HEK293 (cell line): ENCODE data around the gene CLPSL2.
A peak's percentile ranks its signal among the peaks of the same experiment; 100 is the strongest.

Experiments
- CTCF ChIA-PET: fragments of 350-600 bp; formaldehyde crosslinking; extraction: SDS; loops from one replicate; lab custom pipeline; 2021; ENCODE audit warnings: antibody characterized with exemption; lab: Yijun Ruan, JAX
- POLR2A ChIA-PET: fragments of 300-600 bp; formaldehyde crosslinking; extraction: SDS; loops from one replicate; lab custom pipeline; 2020; ENCODE audit warnings: antibody characterized with exemption, inconsistent platforms; lab: Yijun Ruan, JAX
- H3K27ac ChIP-seq: fragments of 200-500 bp; sonication (Bioruptor generic); 2 replicates; pipeline ENCODE4 v1.5.1; 2014; ENCODE audit warnings: low read depth, low read length, control low read depth, inconsistent platforms; ENCODE audit errors: extremely low read depth
- H3K36me3 ChIP-seq, 2 experiments: fragments of 200-500 bp in 1 of 2; sonication (Bioruptor generic) in 1 of 2; 1 replicate in 1 of 2; 2 replicates in 1 of 2; pipeline ENCODE4 v1.5.1; 2014 to 2017; ENCODE audit warnings: inconsistent platforms in 2 of 2, low read length in 2 of 2; ENCODE audit not compliant: control insufficient read depth in 2 of 2, insufficient read depth in 1 of 2
- H3K4me1 ChIP-seq: fragments of 200-500 bp; sonication (Bioruptor generic); 2 replicates; pipeline ENCODE4 v1.5.1; 2014; ENCODE audit warnings: mild to moderate bottlenecking, low read length, inconsistent platforms; ENCODE audit not compliant: control insufficient read depth, insufficient read depth
- H3K4me3 ChIP-seq: 2 replicates; pipeline ENCODE4 v1.5.1; 2011; ENCODE audit warnings: low read depth, mild to moderate bottlenecking, control low read depth, low read length, moderate library complexity
- H3K9me3 ChIP-seq: fragments of 200-500 bp; sonication (Bioruptor generic); 2 replicates; pipeline ENCODE4 v1.5.1; 2014; ENCODE audit warnings: low read depth, low read length, inconsistent platforms; ENCODE audit not compliant: control insufficient read depth, insufficient read depth
- GLIS2 ChIP-seq: fragments of 450-650 bp; formaldehyde crosslinking; IDR thresholded peaks from 2 replicates; pipeline ENCODE4 v1.5.1; 2016; ENCODE audit warnings: missing biosample characterization, missing genetic modification characterization
- HOXA7 ChIP-seq: sonication (generic); formaldehyde crosslinking; IDR thresholded peaks from 2 replicates; pipeline ENCODE4 v1.8.1; 2022; ENCODE audit warnings: missing genetic modification reagents, borderline replicate concordance
- SCRT2 ChIP-seq: fragments of 450-650 bp; formaldehyde crosslinking; IDR thresholded peaks from 2 replicates; pipeline ENCODE4 v1.5.1; 2016; ENCODE audit warnings: missing biosample characterization, missing genetic modification characterization
- TCF7L2 ChIP-seq: IDR thresholded peaks from 2 replicates; pipeline ENCODE4 v1.6.1; 2011; ENCODE audit warnings: low read depth, mild to moderate bottlenecking, inconsistent platforms, low read length, moderate library complexity, borderline replicate concordance
- ZNF202 ChIP-seq: fragments of 450-650 bp; formaldehyde crosslinking; IDR thresholded peaks from 2 replicates; pipeline ENCODE4 v1.5.1; 2016; ENCODE audit warnings: missing biosample characterization, missing genetic modification characterization, borderline replicate concordance
- ZNF366 ChIP-seq: fragments of 450-650 bp; formaldehyde crosslinking; conservative IDR thresholded peaks from 2 replicates; pipeline ENCODE4 v1.5.1; 2016; ENCODE audit warnings: missing biosample characterization, missing genetic modification characterization
- ZNF501 ChIP-seq: fragments of 450-650 bp; formaldehyde crosslinking; IDR thresholded peaks from 2 replicates; pipeline ENCODE4 v1.5.1; 2016; ENCODE audit warnings: missing biosample characterization, missing genetic modification characterization
- ZNF544 ChIP-seq: fragments of 450-650 bp; formaldehyde crosslinking; IDR thresholded peaks from 2 replicates; pipeline ENCODE4 v1.5.0; 2017; ENCODE audit warnings: missing biosample characterization, missing genetic modification characterization
- ZNF549 ChIP-seq: fragments of 450-650 bp; IDR thresholded peaks from 2 replicates; pipeline ENCODE4 v1.5.1; 2018; ENCODE audit warnings: missing biosample characterization, missing genetic modification characterization, mild to moderate bottlenecking, inconsistent platforms, moderate library complexity
- ZNF555 ChIP-seq: fragments of 450-650 bp; formaldehyde crosslinking; conservative IDR thresholded peaks from 2 replicates; pipeline ENCODE4 v1.5.1; 2017; ENCODE audit warnings: missing biosample characterization, mild to moderate bottlenecking, missing genetic modification characterization, inconsistent platforms
- ZNF600 ChIP-seq: fragments of 450-650 bp; formaldehyde crosslinking; IDR thresholded peaks from 2 replicates; pipeline ENCODE4 v1.5.1; 2016; ENCODE audit warnings: missing biosample characterization, missing genetic modification characterization
- TF ChIP-seq, protein P1 (sequence below): fragments of 450-650 bp; formaldehyde crosslinking; IDR thresholded peaks from 2 replicates; pipeline ENCODE4 v1.5.1; 2016; ENCODE audit warnings: missing biosample characterization, missing genetic modification characterization
- TF ChIP-seq, protein P2 (sequence below): fragments of 450-650 bp; formaldehyde crosslinking; IDR thresholded peaks from 2 replicates; pipeline ENCODE4 v1.5.1; 2017; ENCODE audit warnings: missing biosample characterization, missing genetic modification characterization
- TF ChIP-seq, protein P3 (sequence below): fragments of 450-650 bp; formaldehyde crosslinking; IDR thresholded peaks from 2 replicates; pipeline ENCODE4 v1.5.1; 2017; ENCODE audit warnings: missing biosample characterization, missing genetic modification characterization
- TF ChIP-seq, protein P4 (sequence below): fragments of 450-650 bp; formaldehyde crosslinking; IDR thresholded peaks from 2 replicates; pipeline ENCODE4 v1.5.1; 2016; ENCODE audit warnings: missing biosample characterization, missing genetic modification characterization
- TF ChIP-seq, protein P5 (sequence below): fragments of 450-650 bp; IDR thresholded peaks from 2 replicates; pipeline ENCODE4 v1.5.1; 2018; ENCODE audit warnings: missing biosample characterization, missing genetic modification characterization
- TF ChIP-seq, protein P6 (sequence below): fragments of 450-650 bp; formaldehyde crosslinking; IDR thresholded peaks from 2 replicates; pipeline ENCODE4 v1.5.1; 2016; ENCODE audit warnings: missing biosample characterization, missing genetic modification characterization
- TF ChIP-seq, protein P7 (sequence below): fragments of 450-650 bp; formaldehyde crosslinking; IDR thresholded peaks from 2 replicates; pipeline ENCODE4 v1.5.1; 2017; ENCODE audit warnings: missing biosample characterization, missing genetic modification characterization
- TF ChIP-seq, protein P8 (sequence below): fragments of 450-650 bp; formaldehyde crosslinking; IDR thresholded peaks from 2 replicates; pipeline ENCODE4 v1.5.1; 2016; ENCODE audit warnings: missing biosample characterization, missing genetic modification characterization

Gene CLPSL2, protein sequence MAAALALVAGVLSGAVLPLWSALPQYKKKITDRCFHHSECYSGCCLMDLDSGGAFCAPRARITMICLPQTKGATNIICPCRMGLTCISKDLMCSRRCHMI

DNA sequence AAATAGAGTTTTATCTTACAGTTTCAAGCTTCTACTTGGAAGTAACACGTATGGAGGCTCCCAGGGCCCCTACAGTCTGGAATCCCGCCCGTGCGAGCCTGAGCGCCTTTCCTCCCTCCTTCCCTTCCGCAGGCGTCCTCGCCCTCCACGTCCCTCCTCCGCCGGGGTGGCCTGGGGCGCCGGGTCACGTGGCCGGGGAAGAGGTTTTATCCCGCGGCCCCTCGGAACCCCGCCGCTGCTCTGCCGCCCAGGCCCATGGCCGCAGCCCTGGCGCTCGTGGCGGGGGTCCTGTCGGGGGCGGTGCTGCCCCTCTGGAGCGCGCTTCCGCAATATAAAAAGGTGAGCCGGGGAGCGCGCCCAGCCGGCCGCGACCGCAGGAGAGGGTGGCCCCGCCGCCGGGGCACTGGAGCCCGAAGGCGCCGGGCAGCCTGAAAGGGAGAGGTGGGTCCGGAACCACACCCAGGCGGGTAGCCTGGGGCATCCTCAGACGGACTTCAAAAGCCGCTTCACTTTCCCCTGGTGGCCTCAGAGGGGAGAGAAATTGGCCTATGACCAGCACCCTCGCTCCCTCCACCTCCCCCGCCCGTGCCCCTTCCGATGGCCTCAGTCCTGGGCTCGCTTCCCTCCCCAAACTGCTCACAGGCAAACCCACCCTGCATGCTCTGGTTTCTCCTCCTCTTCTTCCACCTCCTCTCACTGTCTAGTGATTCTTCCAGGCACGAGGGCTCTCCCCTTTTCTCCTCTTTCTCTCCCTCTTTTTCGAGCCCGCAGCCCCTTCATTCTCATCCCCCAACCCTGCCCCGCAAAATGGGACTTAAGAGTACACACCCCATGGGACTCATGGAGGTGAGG is at the start of gene CLPSL2:
Gene CLPSL2 (plus strand): TSS at position 235 of the 852 bp plus-strand sequence. CDS start 21 bp downstream, at position 256.
- Histone ChIP-seq H3K36me3 (no peaks in the 10 kb centered on the region), H3K4me1 (no peaks in the 10 kb centered on the region), H3K9me3 (no peaks in the 10 kb centered on the region), H3K27ac (peak within 1 kb of the TSS; percentile 48; the same call in 1 of the 2 replicates), H3K4me3 (peak within 1 kb of the TSS; percentile 42)
- POLR2A ChIA-PET, result no interaction called here
- CTCF ChIA-PET, result no interaction called here
- TF ChIP-seq, protein P1, sequence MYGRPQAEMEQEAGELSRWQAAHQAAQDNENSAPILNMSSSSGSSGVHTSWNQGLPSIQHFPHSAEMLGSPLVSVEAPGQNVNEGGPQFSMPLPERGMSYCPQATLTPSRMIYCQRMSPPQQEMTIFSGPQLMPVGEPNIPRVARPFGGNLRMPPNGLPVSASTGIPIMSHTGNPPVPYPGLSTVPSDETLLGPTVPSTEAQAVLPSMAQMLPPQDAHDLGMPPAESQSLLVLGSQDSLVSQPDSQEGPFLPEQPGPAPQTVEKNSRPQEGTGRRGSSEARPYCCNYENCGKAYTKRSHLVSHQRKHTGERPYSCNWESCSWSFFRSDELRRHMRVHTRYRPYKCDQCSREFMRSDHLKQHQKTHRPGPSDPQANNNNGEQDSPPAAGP, result no peak
- TF ChIP-seq, protein P2, sequence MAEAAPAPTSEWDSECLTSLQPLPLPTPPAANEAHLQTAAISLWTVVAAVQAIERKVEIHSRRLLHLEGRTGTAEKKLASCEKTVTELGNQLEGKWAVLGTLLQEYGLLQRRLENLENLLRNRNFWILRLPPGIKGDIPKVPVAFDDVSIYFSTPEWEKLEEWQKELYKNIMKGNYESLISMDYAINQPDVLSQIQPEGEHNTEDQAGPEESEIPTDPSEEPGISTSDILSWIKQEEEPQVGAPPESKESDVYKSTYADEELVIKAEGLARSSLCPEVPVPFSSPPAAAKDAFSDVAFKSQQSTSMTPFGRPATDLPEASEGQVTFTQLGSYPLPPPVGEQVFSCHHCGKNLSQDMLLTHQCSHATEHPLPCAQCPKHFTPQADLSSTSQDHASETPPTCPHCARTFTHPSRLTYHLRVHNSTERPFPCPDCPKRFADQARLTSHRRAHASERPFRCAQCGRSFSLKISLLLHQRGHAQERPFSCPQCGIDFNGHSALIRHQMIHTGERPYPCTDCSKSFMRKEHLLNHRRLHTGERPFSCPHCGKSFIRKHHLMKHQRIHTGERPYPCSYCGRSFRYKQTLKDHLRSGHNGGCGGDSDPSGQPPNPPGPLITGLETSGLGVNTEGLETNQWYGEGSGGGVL (tag by site-specific recombination), result peak; percentile 83
- TF ChIP-seq HOXA7 (CRISPR knock-in tag) (no peak), ZNF366 (tag by site-specific recombination) (peak; percentile 83), ZNF202 (tag by site-specific recombination) (no peak), TCF7L2 (no peak), ZNF600 (tag by site-specific recombination) (0 out of 2 replicates have a peak, but pooled peaks have one; percentile 43), ZNF544 (no peak), ZNF549 (no peak), GLIS2 (peak; percentile 81), ZNF555 (no peak), ZNF501 (peak; percentile 29; the same call in 1 of the 2 replicates), SCRT2 (tag by site-specific recombination) (no peak)
- TF ChIP-seq, protein P3, sequence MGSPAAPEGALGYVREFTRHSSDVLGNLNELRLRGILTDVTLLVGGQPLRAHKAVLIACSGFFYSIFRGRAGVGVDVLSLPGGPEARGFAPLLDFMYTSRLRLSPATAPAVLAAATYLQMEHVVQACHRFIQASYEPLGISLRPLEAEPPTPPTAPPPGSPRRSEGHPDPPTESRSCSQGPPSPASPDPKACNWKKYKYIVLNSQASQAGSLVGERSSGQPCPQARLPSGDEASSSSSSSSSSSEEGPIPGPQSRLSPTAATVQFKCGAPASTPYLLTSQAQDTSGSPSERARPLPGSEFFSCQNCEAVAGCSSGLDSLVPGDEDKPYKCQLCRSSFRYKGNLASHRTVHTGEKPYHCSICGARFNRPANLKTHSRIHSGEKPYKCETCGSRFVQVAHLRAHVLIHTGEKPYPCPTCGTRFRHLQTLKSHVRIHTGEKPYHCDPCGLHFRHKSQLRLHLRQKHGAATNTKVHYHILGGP (tag by site-specific recombination), result no peak
- TF ChIP-seq, protein P4, sequence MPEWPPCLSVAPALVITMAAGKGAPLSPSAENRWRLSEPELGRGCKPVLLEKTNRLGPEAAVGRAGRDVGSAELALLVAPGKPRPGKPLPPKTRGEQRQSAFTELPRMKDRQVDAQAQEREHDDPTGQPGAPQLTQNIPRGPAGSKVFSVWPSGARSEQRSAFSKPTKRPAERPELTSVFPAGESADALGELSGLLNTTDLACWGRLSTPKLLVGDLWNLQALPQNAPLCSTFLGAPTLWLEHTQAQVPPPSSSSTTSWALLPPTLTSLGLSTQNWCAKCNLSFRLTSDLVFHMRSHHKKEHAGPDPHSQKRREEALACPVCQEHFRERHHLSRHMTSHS (tag by site-specific recombination), result no peak
- TF ChIP-seq, protein P5, sequence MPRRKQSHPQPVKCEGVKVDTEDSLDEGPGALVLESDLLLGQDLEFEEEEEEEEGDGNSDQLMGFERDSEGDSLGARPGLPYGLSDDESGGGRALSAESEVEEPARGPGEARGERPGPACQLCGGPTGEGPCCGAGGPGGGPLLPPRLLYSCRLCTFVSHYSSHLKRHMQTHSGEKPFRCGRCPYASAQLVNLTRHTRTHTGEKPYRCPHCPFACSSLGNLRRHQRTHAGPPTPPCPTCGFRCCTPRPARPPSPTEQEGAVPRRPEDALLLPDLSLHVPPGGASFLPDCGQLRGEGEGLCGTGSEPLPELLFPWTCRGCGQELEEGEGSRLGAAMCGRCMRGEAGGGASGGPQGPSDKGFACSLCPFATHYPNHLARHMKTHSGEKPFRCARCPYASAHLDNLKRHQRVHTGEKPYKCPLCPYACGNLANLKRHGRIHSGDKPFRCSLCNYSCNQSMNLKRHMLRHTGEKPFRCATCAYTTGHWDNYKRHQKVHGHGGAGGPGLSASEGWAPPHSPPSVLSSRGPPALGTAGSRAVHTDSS (tag by site-specific recombination), result no peak
- TF ChIP-seq, protein P6, sequence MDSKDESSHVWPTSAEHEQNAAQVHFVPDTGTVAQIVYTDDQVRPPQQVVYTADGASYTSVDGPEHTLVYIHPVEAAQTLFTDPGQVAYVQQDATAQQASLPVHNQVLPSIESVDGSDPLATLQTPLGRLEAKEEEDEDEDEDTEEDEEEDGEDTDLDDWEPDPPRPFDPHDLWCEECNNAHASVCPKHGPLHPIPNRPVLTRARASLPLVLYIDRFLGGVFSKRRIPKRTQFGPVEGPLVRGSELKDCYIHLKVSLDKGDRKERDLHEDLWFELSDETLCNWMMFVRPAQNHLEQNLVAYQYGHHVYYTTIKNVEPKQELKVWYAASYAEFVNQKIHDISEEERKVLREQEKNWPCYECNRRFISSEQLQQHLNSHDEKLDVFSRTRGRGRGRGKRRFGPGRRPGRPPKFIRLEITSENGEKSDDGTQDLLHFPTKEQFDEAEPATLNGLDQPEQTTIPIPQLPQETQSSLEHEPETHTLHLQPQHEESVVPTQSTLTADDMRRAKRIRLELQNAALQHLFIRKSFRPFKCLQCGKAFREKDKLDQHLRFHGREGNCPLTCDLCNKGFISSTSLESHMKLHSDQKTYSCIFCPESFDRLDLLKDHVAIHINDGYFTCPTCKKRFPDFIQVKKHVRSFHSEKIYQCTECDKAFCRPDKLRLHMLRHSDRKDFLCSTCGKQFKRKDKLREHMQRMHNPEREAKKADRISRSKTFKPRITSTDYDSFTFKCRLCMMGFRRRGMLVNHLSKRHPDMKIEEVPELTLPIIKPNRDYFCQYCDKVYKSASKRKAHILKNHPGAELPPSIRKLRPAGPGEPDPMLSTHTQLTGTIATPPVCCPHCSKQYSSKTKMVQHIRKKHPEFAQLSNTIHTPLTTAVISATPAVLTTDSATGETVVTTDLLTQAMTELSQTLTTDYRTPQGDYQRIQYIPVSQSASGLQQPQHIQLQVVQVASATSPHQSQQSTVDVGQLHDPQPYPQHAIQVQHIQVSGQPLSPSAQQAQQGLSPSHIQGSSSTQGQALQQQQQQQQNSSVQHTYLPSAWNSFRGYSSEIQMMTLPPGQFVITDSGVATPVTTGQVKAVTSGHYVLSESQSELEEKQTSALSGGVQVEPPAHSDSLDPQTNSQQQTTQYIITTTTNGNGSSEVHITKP (tag by site-specific recombination), result peak; percentile 50
- TF ChIP-seq, protein P7, sequence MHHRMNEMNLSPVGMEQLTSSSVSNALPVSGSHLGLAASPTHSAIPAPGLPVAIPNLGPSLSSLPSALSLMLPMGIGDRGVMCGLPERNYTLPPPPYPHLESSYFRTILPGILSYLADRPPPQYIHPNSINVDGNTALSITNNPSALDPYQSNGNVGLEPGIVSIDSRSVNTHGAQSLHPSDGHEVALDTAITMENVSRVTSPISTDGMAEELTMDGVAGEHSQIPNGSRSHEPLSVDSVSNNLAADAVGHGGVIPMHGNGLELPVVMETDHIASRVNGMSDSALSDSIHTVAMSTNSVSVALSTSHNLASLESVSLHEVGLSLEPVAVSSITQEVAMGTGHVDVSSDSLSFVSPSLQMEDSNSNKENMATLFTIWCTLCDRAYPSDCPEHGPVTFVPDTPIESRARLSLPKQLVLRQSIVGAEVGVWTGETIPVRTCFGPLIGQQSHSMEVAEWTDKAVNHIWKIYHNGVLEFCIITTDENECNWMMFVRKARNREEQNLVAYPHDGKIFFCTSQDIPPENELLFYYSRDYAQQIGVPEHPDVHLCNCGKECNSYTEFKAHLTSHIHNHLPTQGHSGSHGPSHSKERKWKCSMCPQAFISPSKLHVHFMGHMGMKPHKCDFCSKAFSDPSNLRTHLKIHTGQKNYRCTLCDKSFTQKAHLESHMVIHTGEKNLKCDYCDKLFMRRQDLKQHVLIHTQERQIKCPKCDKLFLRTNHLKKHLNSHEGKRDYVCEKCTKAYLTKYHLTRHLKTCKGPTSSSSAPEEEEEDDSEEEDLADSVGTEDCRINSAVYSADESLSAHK (tag by site-specific recombination), result no peak
- TF ChIP-seq, protein P8, sequence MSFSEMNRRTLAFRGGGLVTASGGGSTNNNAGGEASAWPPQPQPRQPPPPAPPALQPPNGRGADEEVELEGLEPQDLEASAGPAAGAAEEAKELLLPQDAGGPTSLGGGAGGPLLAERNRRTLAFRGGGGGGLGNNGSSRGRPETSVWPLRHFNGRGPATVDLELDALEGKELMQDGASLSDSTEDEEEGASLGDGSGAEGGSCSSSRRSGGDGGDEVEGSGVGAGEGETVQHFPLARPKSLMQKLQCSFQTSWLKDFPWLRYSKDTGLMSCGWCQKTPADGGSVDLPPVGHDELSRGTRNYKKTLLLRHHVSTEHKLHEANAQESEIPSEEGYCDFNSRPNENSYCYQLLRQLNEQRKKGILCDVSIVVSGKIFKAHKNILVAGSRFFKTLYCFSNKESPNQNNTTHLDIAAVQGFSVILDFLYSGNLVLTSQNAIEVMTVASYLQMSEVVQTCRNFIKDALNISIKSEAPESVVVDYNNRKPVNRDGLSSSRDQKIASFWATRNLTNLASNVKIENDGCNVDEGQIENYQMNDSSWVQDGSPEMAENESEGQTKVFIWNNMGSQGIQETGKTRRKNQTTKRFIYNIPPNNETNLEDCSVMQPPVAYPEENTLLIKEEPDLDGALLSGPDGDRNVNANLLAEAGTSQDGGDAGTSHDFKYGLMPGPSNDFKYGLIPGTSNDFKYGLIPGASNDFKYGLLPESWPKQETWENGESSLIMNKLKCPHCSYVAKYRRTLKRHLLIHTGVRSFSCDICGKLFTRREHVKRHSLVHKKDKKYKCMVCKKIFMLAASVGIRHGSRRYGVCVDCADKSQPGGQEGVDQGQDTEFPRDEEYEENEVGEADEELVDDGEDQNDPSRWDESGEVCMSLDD (tag by site-specific recombination), result peak; percentile 79
